Activated T-cell treated with anti-CD3 and anti-CD28 coated beads, Interleukin-2, amount 50 U/mL, for 4 hours (primary cell): Measurements from ENCODE around the gene CHRNG. TPM values are rescaled to one million over a fixed set of nuclear protein-coding genes. Genes with fewer than 3 reads are reported as not detected.

ENCODE experiments used
- ATAC-seq, 2 donors: fragments of 200-7000 bp; cut with Tn5 transposase; one replicate each; pipeline ENCODE4 v1.10.0; 2021
- DNase-seq: peaks from one replicate; pipeline ENCODE4 v3.0.0-alpha.2; 2020
- H3K27me3 Mint-ChIP-seq: one replicate; pipeline ENCODE4 v1.8.0; 2021; ENCODE audit warnings: low read depth, mixed read lengths
- H3K36me3 Mint-ChIP-seq: one replicate; pipeline ENCODE4 v1.8.0; 2022; ENCODE audit warnings: mixed read lengths; ENCODE audit not compliant: insufficient read depth
- H3K4me1 Mint-ChIP-seq: one replicate; pipeline ENCODE4 v1.8.0; 2021; ENCODE audit warnings: low read depth, mixed read lengths
- H3K4me3 Mint-ChIP-seq: one replicate; pipeline ENCODE4 v1.8.0; 2021; ENCODE audit warnings: mild to moderate bottlenecking, moderate library complexity, mixed read lengths
- H3K9me3 Mint-ChIP-seq: one replicate; pipeline ENCODE4 v1.8.0; 2021; ENCODE audit warnings: mixed read lengths
- total RNA-seq, 3 donors: library from RNA; stranded (reverse); gene quantifications; one replicate each; pipeline ENCODE4 v1.2.1, GENCODE V29; 2021

CHRNG gene
- total RNA-seq, 3 donors from 2014 or later, result not detected

DNA sequence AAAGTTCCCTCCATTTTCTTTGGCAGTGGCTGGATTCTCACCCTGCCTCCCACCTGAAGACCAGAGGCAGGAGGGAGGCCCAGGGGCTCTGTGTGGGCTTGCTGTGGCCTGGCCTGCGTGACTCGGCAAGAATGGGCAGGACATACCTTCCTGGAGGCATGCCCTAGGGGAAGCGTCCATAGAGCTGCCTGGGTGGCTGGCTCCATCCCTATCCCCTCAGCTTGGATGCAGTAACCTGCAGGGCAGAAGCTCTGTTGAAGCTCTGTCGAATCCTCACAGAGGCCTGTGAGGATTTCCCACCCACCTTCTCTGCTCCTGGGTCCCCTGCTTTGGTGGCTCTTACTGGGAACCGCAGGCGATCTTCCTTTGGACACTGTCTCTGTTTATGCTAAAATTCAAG lies 20.6 kb upstream of the CHRNG start:
- Mint-ChIP-seq H3K36me3 (no peaks in the 10 kb centered on the region), H3K4me3 (no peak overlapping the region), H3K4me1 (peaks cover 6% of the 10 kb centered on the region), H3K9me3 (no peaks in the 10 kb centered on the region), H3K27me3 (peaks cover 34% of the 10 kb centered on the region)
- ATAC-seq, result no peak
- no peak for DNase-seq

DNA sequence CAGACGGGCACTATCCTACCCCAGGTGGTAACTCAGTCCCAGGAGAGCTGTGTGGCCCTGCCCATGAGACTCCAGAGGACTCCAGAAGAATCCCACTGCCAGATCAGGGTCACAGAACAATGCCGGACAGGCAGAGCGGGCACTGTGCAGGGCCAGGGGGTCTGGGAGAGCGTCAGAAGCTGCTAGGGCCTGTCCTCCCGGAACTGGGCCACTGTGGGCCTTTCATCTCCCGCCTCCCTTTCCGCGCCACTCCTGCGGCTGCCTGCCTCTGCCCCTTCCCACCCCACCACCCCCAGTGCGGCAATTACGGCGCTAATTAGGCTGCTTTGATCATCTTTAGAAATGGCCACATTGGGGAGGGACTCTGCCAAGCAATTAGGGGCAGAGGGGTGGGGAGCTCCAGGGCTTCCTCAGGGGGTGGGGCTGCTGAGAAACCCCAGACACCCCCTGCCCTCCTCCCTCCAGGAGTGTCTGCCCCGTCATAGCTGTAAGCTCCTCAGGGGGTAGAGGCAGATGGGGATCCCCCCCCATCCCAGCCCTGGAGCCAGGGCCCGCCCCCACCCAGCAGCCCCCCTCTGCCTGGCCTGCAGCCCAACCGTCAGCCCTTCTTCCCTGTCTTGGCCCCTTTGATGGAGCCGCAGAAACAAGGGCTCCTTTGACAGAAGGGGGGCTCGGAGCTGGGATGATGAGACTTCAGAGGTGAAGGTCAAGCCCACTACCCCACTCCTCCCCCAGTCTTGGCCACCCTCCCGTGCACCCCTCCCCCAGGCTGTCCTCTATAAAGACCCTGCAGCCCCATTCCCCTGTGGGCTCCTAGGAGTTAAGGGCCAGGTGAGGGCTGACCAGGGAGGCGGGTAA lies 19.7 kb upstream of the CHRNG start, which contains the start of gene PRSS56:
Gene PRSS56 (plus strand): TSS at position 808 of the 858 bp plus-strand sequence. CDS start 211 bp downstream, outside the sequence.
- ATAC-seq (no peak), DNase-seq (no peak)
- H3K4me3 Mint-ChIP-seq, result no peak within 1 kb of the TSS
- no peaks in the 10 kb centered on the region for H3K36me3 Mint-ChIP-seq
- peaks cover 6% of the 10 kb centered on the region for H3K4me1 Mint-ChIP-seq
- H3K9me3 Mint-ChIP-seq, result no peaks in the 10 kb centered on the region
- peaks cover 41% of the 10 kb centered on the region for H3K27me3 Mint-ChIP-seq

GRCh38 chr2:232520489-232520888 lies 19.0 kb upstream of the CHRNG start:
- Mint-ChIP-seq H3K4me3 (no peak overlapping the region), H3K9me3 (no peaks in the 10 kb centered on the region), H3K4me1 (peaks cover 6% of the 10 kb centered on the region), H3K36me3 (no peaks in the 10 kb centered on the region), H3K27me3 (peaks cover 41% of the 10 kb centered on the region)
- no peak for ATAC-seq
- no peak for DNase-seq

DNA sequence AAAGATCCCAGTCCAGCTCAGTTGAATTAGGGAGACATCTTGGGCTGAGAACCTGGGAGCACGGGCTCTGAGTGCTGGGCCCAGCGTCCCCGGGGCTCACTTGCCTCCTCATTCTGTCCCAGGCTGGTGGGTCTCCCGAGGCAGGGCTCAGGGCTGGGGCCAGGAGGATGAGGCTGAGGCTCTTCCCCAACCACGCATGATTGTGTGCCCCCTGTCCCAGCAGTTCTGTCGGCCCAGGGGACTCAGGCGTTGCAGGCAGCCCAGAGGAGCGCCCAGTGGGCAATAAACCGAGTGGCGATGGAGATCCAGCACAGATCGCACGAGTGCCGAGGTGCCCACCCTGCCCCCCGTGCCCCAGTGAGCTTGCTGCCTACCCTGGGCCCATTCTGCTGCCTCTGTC lies 18.4 kb upstream of the CHRNG start:
- no peaks in the 10 kb centered on the region for H3K36me3 Mint-ChIP-seq
- H3K4me1 Mint-ChIP-seq, result peaks cover 6% of the 10 kb centered on the region
- H3K27me3 Mint-ChIP-seq, result peaks cover 44% of the 10 kb centered on the region
- DNase-seq (no peak), ATAC-seq (no peak)
- H3K4me3 Mint-ChIP-seq, result no peak overlapping the region
- H3K9me3 Mint-ChIP-seq, result no peaks in the 10 kb centered on the region

GRCh38 chr2:232521959-232522622 lies 17.4 kb upstream of the CHRNG start:
- peak overlapping the region; percentile 43 for H3K4me3 Mint-ChIP-seq
- DNase-seq, result peak; percentile 69
- peak; percentile 75 to 83 for ATAC-seq
- peaks cover 6% of the 10 kb centered on the region for H3K4me1 Mint-ChIP-seq
- no peaks in the 10 kb centered on the region for H3K9me3 Mint-ChIP-seq
- H3K27me3 Mint-ChIP-seq, result peaks cover 51% of the 10 kb centered on the region
- no peaks in the 10 kb centered on the region for H3K36me3 Mint-ChIP-seq

- Mint-ChIP-seq H3K4me1 (peaks cover 6% of the 10 kb centered on the region), H3K36me3 (no peaks in the 10 kb centered on the region), H3K4me3 (peak overlapping the region; percentile 49), H3K27me3 (peaks cover 53% of the 10 kb centered on the region), H3K9me3 (no peaks in the 10 kb centered on the region)
- DNase-seq (no peak), ATAC-seq (peak; percentile 8 to 15)
Measured at GRCh38 chr2:232522623-232523401, 16.7 kb upstream of the CHRNG start.

- peaks cover 7% of the 10 kb centered on the region for H3K4me1 Mint-ChIP-seq
- no peaks in the 10 kb centered on the region for H3K9me3 Mint-ChIP-seq
- H3K4me3 Mint-ChIP-seq, result peak overlapping the region; percentile 49
- ATAC-seq (no peak), DNase-seq (no peak)
- peaks cover 58% of the 10 kb centered on the region for H3K27me3 Mint-ChIP-seq
- no peaks in the 10 kb centered on the region for H3K36me3 Mint-ChIP-seq
Measured at GRCh38 chr2:232523402-232523681, 16.1 kb upstream of the CHRNG start.

DNA sequence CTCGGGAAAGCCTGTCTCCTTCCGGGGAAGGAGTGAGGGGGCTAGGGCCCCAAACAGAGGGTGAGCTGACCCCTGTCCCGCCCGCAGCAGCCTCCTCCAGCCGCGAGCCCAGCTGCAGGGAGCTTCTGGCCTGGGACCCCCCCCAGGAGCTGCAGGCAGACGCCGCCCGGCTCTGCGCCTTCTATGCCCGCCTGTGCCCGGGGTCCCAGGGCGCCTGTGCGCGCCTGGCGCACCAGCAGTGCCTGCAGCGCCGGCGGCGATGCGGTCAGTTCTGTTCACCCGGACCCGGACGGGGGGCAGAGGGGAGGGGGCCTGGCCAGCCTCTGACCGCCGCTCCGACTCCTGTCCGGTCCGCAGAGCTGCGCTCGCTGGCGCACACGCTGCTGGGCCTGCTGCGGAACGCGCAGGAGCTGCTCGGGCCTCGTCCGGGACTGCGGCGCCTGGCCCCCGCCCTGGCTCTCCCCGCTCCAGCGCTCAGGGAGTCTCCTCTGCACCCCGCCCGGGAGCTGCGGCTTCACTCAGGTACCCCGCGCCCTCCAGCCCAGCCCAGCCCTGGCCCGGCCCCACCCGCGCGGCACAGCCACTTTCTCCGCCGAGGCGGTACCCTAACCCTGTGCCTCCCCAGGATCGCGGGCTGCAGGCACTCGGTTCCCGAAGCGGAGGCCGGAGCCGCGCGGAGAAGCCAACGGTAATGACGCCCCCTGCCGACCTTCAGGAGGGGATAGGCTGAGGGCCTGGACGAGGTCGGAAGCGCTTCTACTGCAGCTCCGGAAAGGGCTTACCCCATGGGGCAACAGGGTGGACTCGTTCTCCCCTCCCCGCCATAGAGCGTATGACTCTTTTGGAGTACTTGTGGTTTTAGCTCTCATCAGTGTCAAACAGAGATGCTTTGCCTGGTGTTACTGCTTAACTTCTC lies 15.6 kb upstream of the CHRNG start:
- Mint-ChIP-seq H3K36me3 (no peaks in the 10 kb centered on the region), H3K9me3 (no peaks in the 10 kb centered on the region), H3K4me3 (no peak overlapping the region), H3K27me3 (peaks cover 59% of the 10 kb centered on the region), H3K4me1 (peaks cover 13% of the 10 kb centered on the region)
- DNase-seq, result no peak
- peak; percentile 26 to 41 for ATAC-seq

DNA sequence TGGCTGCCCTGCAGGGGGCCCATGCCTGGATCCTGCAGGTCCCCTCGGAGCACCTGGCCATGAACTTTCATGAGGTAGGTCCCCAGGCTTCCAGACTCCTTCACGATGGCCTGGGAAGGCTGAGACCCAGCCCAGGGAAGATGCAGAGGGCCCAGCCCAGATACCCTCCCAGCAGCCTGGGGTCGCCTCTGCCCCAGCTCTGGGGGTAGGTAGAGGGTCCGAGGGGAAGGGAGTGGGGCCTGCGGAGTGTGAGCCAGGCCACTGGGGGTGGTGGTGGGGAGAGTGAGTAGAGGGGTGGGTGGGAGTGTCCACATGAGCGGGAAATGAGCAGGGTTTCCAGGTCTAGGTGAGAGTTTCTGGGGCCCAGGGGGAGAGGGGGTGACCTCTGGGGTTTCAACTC lies 14.7 kb upstream of the CHRNG start:
- H3K9me3 Mint-ChIP-seq, result no peaks in the 10 kb centered on the region
- DNase-seq (no peak), ATAC-seq (no peak)
- no peaks in the 10 kb centered on the region for H3K36me3 Mint-ChIP-seq
- peaks cover 55% of the 10 kb centered on the region for H3K27me3 Mint-ChIP-seq
- H3K4me3 Mint-ChIP-seq, result no peak overlapping the region
- peaks cover 17% of the 10 kb centered on the region for H3K4me1 Mint-ChIP-seq

- H3K9me3 Mint-ChIP-seq, result no peaks in the 10 kb centered on the region
- no peak for DNase-seq
- H3K4me3 Mint-ChIP-seq, result no peak overlapping the region
- peaks cover 54% of the 10 kb centered on the region for H3K27me3 Mint-ChIP-seq
- H3K4me1 Mint-ChIP-seq, result peaks cover 17% of the 10 kb centered on the region
- H3K36me3 Mint-ChIP-seq, result no peaks in the 10 kb centered on the region
- no peak for ATAC-seq
Measured at GRCh38 chr2:232525199-232525598, 14.3 kb upstream of the CHRNG start.

- DNase-seq (no peak), ATAC-seq (no peak)
- no peak within 1 kb of the TSS for H3K4me3 Mint-ChIP-seq
- peaks cover 52% of the 10 kb centered on the region for H3K27me3 Mint-ChIP-seq
- peaks cover 17% of the 10 kb centered on the region for H3K4me1 Mint-ChIP-seq
- H3K9me3 Mint-ChIP-seq, result no peaks in the 10 kb centered on the region
- H3K36me3 Mint-ChIP-seq, result no peaks in the 10 kb centered on the region
Measured at GRCh38 chr2:232525791-232526371, 13.6 kb upstream of the CHRNG start, which contains the start of gene CHRND. TSS of gene CHRND (plus strand) at chr2:232526160. CDS start at chr2:232526216, 56 bp downstream.

GRCh38 chr2:232526372-232526941 lies 13.0 kb upstream of the CHRNG start:
- no peak for DNase-seq
- Mint-ChIP-seq H3K9me3 (no peaks in the 10 kb centered on the region), H3K27me3 (peaks cover 49% of the 10 kb centered on the region), H3K4me3 (no peak overlapping the region), H3K36me3 (no peaks in the 10 kb centered on the region), H3K4me1 (peaks cover 16% of the 10 kb centered on the region)
- ATAC-seq, result no peak

GRCh38 chr2:232527905-232528470 lies 11.5 kb upstream of the CHRNG start:
- no peak for DNase-seq
- Mint-ChIP-seq H3K27me3 (peaks cover 44% of the 10 kb centered on the region), H3K4me1 (peaks cover 15% of the 10 kb centered on the region), H3K36me3 (no peaks in the 10 kb centered on the region), H3K4me3 (no peak overlapping the region), H3K9me3 (no peaks in the 10 kb centered on the region)
- no peak for ATAC-seq
